Liver (tissue), 9 donors: ENCODE results near the gene ZNF792. TPM values are rescaled to one million over a fixed set of nuclear protein-coding genes. Genes with fewer than 3 reads are reported as not detected.

Experiments used
- DNase-seq: peaks from one replicate; pipeline ENCODE4 v3.0.0-alpha.2; 2017; ENCODE audit warnings: low spot score
- H3K27ac ChIP-seq, 2 donors: one replicate each; pipeline ENCODE4 v1.7.0; 2013; ENCODE audit warnings: inconsistent platforms in 2 of 2, low read length in 2 of 2, control low read depth in 1 of 2, low read depth in 1 of 2, mild to moderate bottlenecking in 1 of 2
- H3K27me3 ChIP-seq, 4 donors: one replicate each; pipeline versions ENCODE4 v1.6.1 to v1.7.0; 2013; ENCODE audit warnings: low read length in 3 of 4, inconsistent platforms in 1 of 4, mild to moderate bottlenecking in 1 of 4, moderate library complexity in 1 of 4; ENCODE audit not compliant: control insufficient read depth in 4 of 4, insufficient read depth in 4 of 4
- H3K36me3 ChIP-seq, 4 donors: one replicate each; pipeline versions ENCODE4 v1.6.1 to v1.7.0; 2013; ENCODE audit warnings: low read length in 3 of 4, mild to moderate bottlenecking in 3 of 4, low read depth in 1 of 4, moderate library complexity in 1 of 4; ENCODE audit not compliant: control insufficient read depth in 4 of 4, insufficient read depth in 3 of 4
- H3K4me1 ChIP-seq, 4 donors: one replicate each; pipeline versions ENCODE4 v1.6.1 to v1.7.0; 2013; ENCODE audit warnings: low read length in 3 of 4, mild to moderate bottlenecking in 3 of 4, moderate library complexity in 1 of 4; ENCODE audit not compliant: control insufficient read depth in 4 of 4, insufficient read depth in 4 of 4
- H3K4me3 ChIP-seq, 3 donors: one replicate each; pipeline versions ENCODE4 v1.6.1 to v1.7.0; 2013; ENCODE audit warnings: low read length in 3 of 3, control low read depth in 1 of 3, low read depth in 1 of 3, mild to moderate bottlenecking in 1 of 3
- H3K9ac ChIP-seq, 2 donors: one replicate each; pipeline ENCODE4 v1.7.0; 2013; ENCODE audit warnings: low read length in 2 of 2, mild to moderate bottlenecking in 2 of 2, moderate library complexity in 2 of 2, control low read depth in 1 of 2, low read depth in 1 of 2
- H3K9me3 ChIP-seq, 4 donors: one replicate each; pipeline versions ENCODE4 v1.6.1 to v1.7.0; 2013; ENCODE audit warnings: low read length in 3 of 4; ENCODE audit not compliant: control insufficient read depth in 4 of 4
- CTCF ChIP-seq: fragments of 150-350 bp; IDR thresholded peaks from 2 replicates; pipeline ENCODE4 v1.5.1; 2017; ENCODE audit warnings: improper control_type of control experiment, low read depth, low read length; ENCODE audit not compliant: missing input control
- EGR1 ChIP-seq, 2 donors: IDR thresholded peaks; 2 replicates each; pipeline ENCODE4 v1.6.1; 2016 to 2018; ENCODE audit warnings: antibody characterized with exemption in 2 of 2, low read depth in 2 of 2
- FOXA1 ChIP-seq: IDR thresholded peaks from 2 replicates; pipeline ENCODE4 v1.6.1; 2016; ENCODE audit warnings: antibody characterized with exemption
- FOXA2 ChIP-seq: IDR thresholded peaks from 2 replicates; pipeline ENCODE4 v1.6.1; 2016; ENCODE audit warnings: antibody characterized with exemption
- GABPA ChIP-seq, 2 donors: IDR thresholded peaks in 1 of 2; conservative IDR thresholded peaks in 1 of 2; 2 replicates each; pipeline ENCODE4 v1.6.1; 2016; ENCODE audit warnings: antibody characterized with exemption in 2 of 2, mild to moderate bottlenecking in 1 of 2, moderate library complexity in 1 of 2
- HNF4A ChIP-seq, 2 donors: conservative IDR thresholded peaks; 2 replicates each; pipeline ENCODE4 v1.6.1; 2016; ENCODE audit warnings: antibody characterized with exemption in 2 of 2, mild to moderate bottlenecking in 2 of 2
- HNF4G ChIP-seq: IDR thresholded peaks from 2 replicates; pipeline ENCODE4 v1.6.1; 2016; ENCODE audit warnings: antibody characterized with exemption
- JUND ChIP-seq, 2 donors: IDR thresholded peaks; 2 replicates each; pipeline ENCODE4 v1.6.1; 2016; ENCODE audit warnings: antibody characterized with exemption in 2 of 2
- NR2F2 ChIP-seq: IDR thresholded peaks from 2 replicates; pipeline ENCODE4 v1.6.1; 2016; ENCODE audit warnings: antibody characterized with exemption
- RAD21 ChIP-seq, 2 donors: IDR thresholded peaks; 2 replicates each; pipeline ENCODE4 v1.6.1; 2016; ENCODE audit warnings: antibody characterized with exemption in 2 of 2, mild to moderate bottlenecking in 2 of 2
- REST ChIP-seq: IDR thresholded peaks from 2 replicates; pipeline ENCODE4 v1.6.1; 2016; ENCODE audit warnings: antibody characterized with exemption, mild to moderate bottlenecking
- RXRA ChIP-seq, 2 donors: IDR thresholded peaks; 2 replicates each; pipeline ENCODE4 v1.6.1; 2017 to 2018; ENCODE audit warnings: antibody characterized with exemption in 2 of 2, mild to moderate bottlenecking in 1 of 2
- SP1 ChIP-seq: IDR thresholded peaks from 2 replicates; pipeline ENCODE4 v1.6.1; 2018; ENCODE audit warnings: antibody characterized with exemption, mild to moderate bottlenecking
- TAF1 ChIP-seq: conservative IDR thresholded peaks from 2 replicates; pipeline ENCODE4 v1.6.1; 2016; ENCODE audit warnings: antibody characterized with exemption, mild to moderate bottlenecking
- YY1 ChIP-seq: IDR thresholded peaks from 2 replicates; pipeline ENCODE4 v1.6.1; 2016; ENCODE audit warnings: antibody characterized with exemption, mild to moderate bottlenecking
- ZBTB33 ChIP-seq: IDR thresholded peaks from 2 replicates; pipeline ENCODE4 v1.6.1; 2016; ENCODE audit warnings: antibody characterized with exemption
- whole genome bisulfite sequencing: extraction: QIAGEN DNeasy Blood & Tissue Kit; methylation state at CpG from one replicate; pipeline ENCODE4 v1.1.7; 2013; 5-methylcytosine and 5-hydroxymethylcytosine counted together
- polyA plus RNA-seq, 2 donors: library from polyadenylated mRNA; stranded (reverse) in 1 of 2; unstranded in 1 of 2; fragments of 200-250 nt in 1 of 2; fragments of >200 nt in 1 of 2; fragmentation: Nextera tagmentation in 1 of 2; extraction: Ambion mirVana in 1 of 2; gene quantifications; one replicate each; pipeline versions ENCODE4 v1.2.1 to v1.2.3, GENCODE V29; 2013 to 2015
- total RNA-seq, 2 donors: library from RNA; depleted of rRNA; stranded (reverse); fragments of >200 nt; gene quantifications; one replicate each; pipeline ENCODE4 v1.2.3, GENCODE V29; 2014
- TF ChIP-seq, protein P1 (sequence below): IDR thresholded peaks from 2 replicates; pipeline ENCODE4 v1.6.1; 2016; ENCODE audit warnings: antibody characterized with exemption
- donor health status: healthy.
- donor health status: healthy.
- donor health status: healthy.
- donor health status: healthy.
- donor health status: healthy.

ZNF792 gene
- total and polyA plus RNA-seq, 4 donors, result 0.65 to 4.9 (median 3.1) TPM

DNA sequence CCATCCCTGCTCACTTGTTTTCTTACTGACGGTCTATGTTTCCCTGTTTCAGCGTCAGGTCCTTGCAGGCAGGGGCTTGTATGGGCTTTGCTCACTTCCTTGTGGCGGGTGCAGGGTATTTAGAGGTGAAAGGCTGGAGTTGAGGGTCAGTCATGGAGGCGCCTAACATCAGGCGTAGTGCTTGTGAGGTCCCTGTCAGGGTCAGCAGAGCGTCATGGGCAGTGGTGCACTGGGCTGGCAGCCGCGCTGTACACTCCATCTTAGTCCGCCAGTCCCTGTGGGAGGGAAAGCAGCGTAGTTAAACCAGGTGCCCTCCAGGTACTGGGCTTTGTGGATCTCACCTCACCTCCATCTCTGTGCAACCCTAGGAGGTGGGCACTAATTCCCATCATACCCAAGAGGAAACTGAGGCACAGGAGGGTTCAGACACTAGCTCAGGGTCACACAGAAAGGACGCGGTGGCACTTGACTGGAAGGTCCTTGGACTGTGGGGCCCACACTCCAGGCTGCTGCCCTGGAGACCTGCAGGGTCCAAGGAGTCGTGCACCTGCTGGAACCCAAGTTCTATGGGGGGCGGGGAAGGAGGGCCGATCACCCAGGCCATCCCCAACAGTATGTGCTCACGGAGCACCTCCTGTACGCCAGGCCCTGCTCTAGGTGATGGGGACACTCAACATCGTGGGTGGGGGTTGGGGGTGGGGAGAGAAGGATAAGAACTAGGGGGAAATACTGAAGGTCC is 40.7 kb upstream of the ZNF792 start:
- no peak overlapping the region for H3K9ac ChIP-seq
- TF ChIP-seq HNF4G (no peak), CTCF (no peak), HNF4A (conservative IDR thresholded peaks at IDR 0.05) (no peak), EGR1 (IDR thresholded peaks at IDR 0.05; ENCODE audit: low read depth in 2 of 2) (no peak), JUND (IDR thresholded peaks at IDR 0.05) (no peak), NR2F2 (no peak), RXRA (IDR thresholded peaks at IDR 0.05) (no peak), FOXA1 (no peak), TAF1 (no peak), GABPA (IDR thresholded peaks at IDR 0.05 in 1 of 2, conservative IDR thresholded peaks at IDR 0.05 in 1 of 2) (no peak), RAD21 (IDR thresholded peaks at IDR 0.05) (no peak), FOXA2 (no peak), REST (no peak)
- TF ChIP-seq, protein P1, sequence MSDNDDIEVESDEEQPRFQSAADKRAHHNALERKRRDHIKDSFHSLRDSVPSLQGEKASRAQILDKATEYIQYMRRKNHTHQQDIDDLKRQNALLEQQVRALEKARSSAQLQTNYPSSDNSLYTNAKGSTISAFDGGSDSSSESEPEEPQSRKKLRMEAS, result no peak
- H3K4me1 ChIP-seq, result peaks cover 3 to 26% (median 11%) of the 10 kb centered on the region in 4 donors
- H3K36me3 ChIP-seq, result peaks cover 0 to 6% (median 0%) of the 10 kb centered on the region in 4 donors
- no peaks in the 10 kb centered on the region for H3K27me3 ChIP-seq
- no peak for DNase-seq
- no peaks in the 10 kb centered on the region for H3K9me3 ChIP-seq
- 89% methylated on average over 18 of the region's 18 CpGs for WGBS
- no peak overlapping the region for H3K27ac ChIP-seq
- H3K4me3 ChIP-seq, result no peak overlapping the region

DNA sequence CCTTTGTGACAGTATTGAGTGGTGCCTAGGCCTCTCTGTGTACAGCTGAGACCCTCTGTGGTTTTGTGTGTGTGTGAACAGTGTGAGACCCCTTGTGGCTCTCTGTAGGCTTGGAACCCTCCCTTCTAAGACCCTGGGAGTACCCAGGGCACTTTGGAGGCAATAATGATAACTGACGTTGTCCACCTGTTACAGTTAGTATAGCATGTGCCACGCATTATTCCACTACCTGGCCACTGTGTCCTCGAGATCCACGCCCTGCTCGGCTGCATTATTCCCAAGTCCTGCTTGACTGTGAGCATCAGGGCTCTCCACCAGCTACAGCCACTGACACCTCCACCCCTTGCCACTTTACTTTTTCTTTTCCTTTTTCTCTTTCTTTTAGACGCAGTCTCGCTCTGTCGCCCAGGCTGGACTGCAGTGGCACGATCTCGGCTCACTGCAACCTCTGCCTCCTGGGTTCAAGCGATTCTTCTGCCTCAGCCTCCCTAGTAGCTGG is 38.1 kb upstream of the ZNF792 start:
- no peak for DNase-seq
- H3K27ac ChIP-seq, result peak overlapping the region in 1 of 2 donors; percentile 11
- H3K27me3 ChIP-seq, result no peaks in the 10 kb centered on the region
- no peak overlapping the region for H3K4me3 ChIP-seq
- peaks cover 3 to 36% (median 17%) of the 10 kb centered on the region in 4 donors for H3K4me1 ChIP-seq
- H3K9ac ChIP-seq, result no peak overlapping the region
- H3K9me3 ChIP-seq, result no peaks in the 10 kb centered on the region
- WGBS, result 87% methylated on average over 11 of the region's 11 CpGs
- no peaks in the 10 kb centered on the region for H3K36me3 ChIP-seq
- TF ChIP-seq FOXA2 (no peak), HNF4A (conservative IDR thresholded peaks at IDR 0.05) (no peak), CTCF (no peak), SP1 (no peak), TAF1 (no peak), YY1 (no peak), GABPA (IDR thresholded peaks at IDR 0.05 in 1 of 2, conservative IDR thresholded peaks at IDR 0.05 in 1 of 2) (no peak), HNF4G (no peak), ZBTB33 (no peak), FOXA1 (no peak), RAD21 (IDR thresholded peaks at IDR 0.05) (no peak), JUND (IDR thresholded peaks at IDR 0.05) (no peak)
- TF ChIP-seq, protein P1, result no peak
